SU-DHL-6 (cell line): Measurements from ENCODE around the gene PARVA.

ENCODE experiments used
- H2AFZ ChIP-seq: fragments of 200-600 bp; sonication (generic); 2 replicates; pipeline ENCODE4 v1.6.1; 2014; ENCODE audit warnings: low read depth, mild to moderate bottlenecking, moderate library complexity, mixed read lengths, antibody characterized with exemption, low read length; ENCODE audit not compliant: severe bottlenecking
- H3F3A ChIP-seq: fragments of 200-600 bp; shearing (Covaris generic); 2 replicates; pipeline ENCODE4 v1.6.0; 2016; ENCODE audit warnings: antibody characterized with exemption, mild to moderate bottlenecking; ENCODE audit not compliant: insufficient read depth
- H3K27ac ChIP-seq: fragments of 200-600 bp; sonication (generic); 2 replicates; pipeline ENCODE4 v1.5.1; 2016; ENCODE audit warnings: low read depth, mild to moderate bottlenecking, low read length, moderate library complexity, mixed read lengths
- H3K27me3 ChIP-seq: fragments of 200-600 bp; sonication (generic), shearing (Covaris generic); 2 replicates; pipeline ENCODE4 v1.6.0; 2014; ENCODE audit warnings: mild to moderate bottlenecking, low read length
- H3K36me3 ChIP-seq: fragments of 200-600 bp; sonication (generic); 2 replicates; pipeline ENCODE4 v1.6.1; 2014; ENCODE audit warnings: mild to moderate bottlenecking, low read length, mixed read lengths
- H3K4me2 ChIP-seq: fragments of 300-600, 200-600 bp; shearing (Covaris generic), sonication (generic); 2 replicates; pipeline ENCODE4 v1.6.0; 2014; ENCODE audit warnings: low read length, low read depth, mild to moderate bottlenecking; ENCODE audit not compliant: poor library complexity, severe bottlenecking
- H3K4me3 ChIP-seq: fragments of 200-600 bp; sonication (generic); 2 replicates; pipeline ENCODE4 v1.5.1; 2014; ENCODE audit warnings: antibody characterized with exemption, low read length, mild to moderate bottlenecking, mixed read lengths; ENCODE audit not compliant: insufficient read depth, poor library complexity, severe bottlenecking
- H3K79me2 ChIP-seq: fragments of 200-600 bp; sonication (generic); 2 replicates; pipeline ENCODE4 v1.6.1; 2014; ENCODE audit warnings: mild to moderate bottlenecking, low read length, moderate library complexity; ENCODE audit not compliant: insufficient read depth
- H3K9ac ChIP-seq: fragments of 200-600 bp; sonication (generic); 2 replicates; pipeline ENCODE4 v1.7.0; 2014; ENCODE audit warnings: mild to moderate bottlenecking, low read length
- H3K9me2 ChIP-seq: fragments of 200-600 bp; sonication (generic); replicated peaks from 2 replicates; pipeline ENCODE4 v1.6.1; 2014; ENCODE audit warnings: low read length; ENCODE audit not compliant: insufficient read depth
- H3K9me3 ChIP-seq: fragments of 200-600 bp; sonication (generic); 2 replicates; pipeline ENCODE4 v1.6.1; 2014; ENCODE audit warnings: low read length, mixed read lengths; ENCODE audit not compliant: insufficient read depth
- H4K20me1 ChIP-seq: fragments of 200-600 bp; sonication (generic); 2 replicates; pipeline ENCODE4 v1.6.1; 2014; ENCODE audit warnings: low read depth, mild to moderate bottlenecking, antibody characterized with exemption, low read length, moderate library complexity, mixed read lengths
- CTCF ChIP-seq: fragments of 200-600 bp; sonication (generic); IDR thresholded peaks from one replicate; pipeline ENCODE4 v1.5.1; 2017; ENCODE audit warnings: antibody characterized with exemption, mild to moderate bottlenecking, low read length, moderate library complexity; ENCODE audit not compliant: insufficient read depth, poor library complexity, severe bottlenecking
- EZH2phosphoT487 ChIP-seq: fragments of 200-600 bp; sonication (generic), shearing (Covaris generic); conservative IDR thresholded peaks from 2 replicates; pipeline ENCODE4 v1.6.1; 2018; ENCODE audit warnings: mild to moderate bottlenecking, antibody characterized with exemption, low read length, moderate library complexity, mixed read lengths

PARVA gene

GRCh38 chr11:12404436-12404835 is 27.1 kb downstream of the PARVA start:
- no peak overlapping the region for H3K9ac ChIP-seq
- no peak overlapping the region for H3K4me3 ChIP-seq
- no peaks in the 10 kb centered on the region for H3K9me2 ChIP-seq
- no peaks in the 10 kb centered on the region for H3K9me3 ChIP-seq
- H3K79me2 ChIP-seq, result no peaks in the 10 kb centered on the region
- no peaks in the 10 kb centered on the region for H3K36me3 ChIP-seq
- no peak overlapping the region for H2AFZ ChIP-seq
- H3K27me3 ChIP-seq, result no peaks in the 10 kb centered on the region
- H3F3A ChIP-seq, result no peaks in the 10 kb centered on the region
- TF ChIP-seq EZH2phosphoT487, result no peak
- no peak for TF ChIP-seq CTCF
- no peak overlapping the region for H3K27ac ChIP-seq
- H4K20me1 ChIP-seq, result no peaks in the 10 kb centered on the region
- H3K4me2 ChIP-seq, result no peak overlapping the region

GRCh38 chr11:12408156-12408770 is 30.9 kb downstream of the PARVA start:
- TF ChIP-seq CTCF (no peak), EZH2phosphoT487 (no peak)
- Histone ChIP-seq H3K27me3 (no peaks in the 10 kb centered on the region), H3K36me3 (no peaks in the 10 kb centered on the region), H2AFZ (no peak overlapping the region), H4K20me1 (no peaks in the 10 kb centered on the region), H3K9ac (no peak overlapping the region), H3K4me2 (no peak overlapping the region), H3K79me2 (no peaks in the 10 kb centered on the region), H3K9me3 (no peaks in the 10 kb centered on the region), H3F3A (no peaks in the 10 kb centered on the region), H3K27ac (no peak overlapping the region), H3K9me2 (no peaks in the 10 kb centered on the region), H3K4me3 (no peak overlapping the region)

GRCh38 chr11:12409621-12410005 is 32.2 kb downstream of the PARVA start:
- Histone ChIP-seq H4K20me1 (no peaks in the 10 kb centered on the region), H3K4me3 (no peak overlapping the region), H3K27ac (no peak overlapping the region), H3K9me3 (no peaks in the 10 kb centered on the region), H3K79me2 (no peaks in the 10 kb centered on the region), H3K27me3 (no peaks in the 10 kb centered on the region), H3K9me2 (no peaks in the 10 kb centered on the region), H3K9ac (no peak overlapping the region), H3F3A (no peaks in the 10 kb centered on the region), H3K36me3 (no peaks in the 10 kb centered on the region), H3K4me2 (no peak overlapping the region), H2AFZ (no peak overlapping the region)
- TF ChIP-seq EZH2phosphoT487 (no peak), CTCF (no peak)
